ENCODE data around the gene TSEN54. TPM values are rescaled to one million over a fixed set of nuclear protein-coding genes. Genes with fewer than 3 reads are reported as not detected.

Gene TSEN54
- total RNA-seq, 2 experiments from 2014 or later, result 57.4 to 69.8 TPM

DNA sequence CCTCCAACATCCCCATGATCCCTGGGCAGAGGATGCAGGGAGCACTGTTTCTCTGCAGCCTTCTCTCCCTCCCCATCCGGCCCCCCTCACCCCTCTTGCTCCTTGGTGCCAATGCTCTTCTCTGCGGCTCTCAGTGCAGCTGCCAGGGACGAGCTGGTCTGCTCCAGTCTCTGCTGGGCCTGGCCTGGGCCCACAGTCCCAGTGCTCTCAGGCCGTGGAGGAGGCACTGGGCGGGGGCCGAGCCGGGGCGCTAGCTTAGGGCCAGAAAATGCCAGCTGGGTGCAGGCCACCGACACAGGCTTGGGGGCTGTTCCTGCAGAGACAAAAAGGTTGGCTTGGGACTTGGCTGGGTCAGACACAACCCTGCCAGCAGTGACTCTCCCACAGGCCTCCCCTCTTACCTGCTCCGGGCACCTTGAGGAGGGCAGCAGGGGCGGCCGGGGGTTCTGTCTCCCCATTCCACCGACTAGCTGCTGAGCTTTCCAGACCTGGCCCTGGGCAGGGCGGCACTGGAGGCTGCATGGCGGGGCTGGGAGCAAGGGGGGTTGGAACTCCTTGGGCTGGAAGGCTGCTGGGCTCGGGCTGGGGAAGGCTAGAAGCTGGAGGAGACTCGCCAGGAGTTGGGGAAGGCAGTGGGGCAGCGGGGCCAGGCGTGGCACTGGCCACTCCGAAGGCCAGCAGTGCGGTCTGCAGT lies 14.8 kb upstream of the TSEN54 start:
- no TSS peak for BruUV-seq (replicated peaks)
- intact Hi-C loops (cut with micrococcal nuclease; ENCODE audit: unreplicated experiment), result no loop called here
- Histone ChIP-seq H3K79me2 (ENCODE audit: insufficient read depth, low read depth, low read length) (no peaks in the 10 kb centered on the region), H3K27ac (ENCODE audit: low read depth, low read length, poor library complexity, severe bottlenecking) (no peak overlapping the region), H3K9me3 (ENCODE audit: low read length) (no peaks in the 10 kb centered on the region), H3K36me3 (ENCODE audit: insufficient read depth, low read length) (no peaks in the 10 kb centered on the region), H3K9me2 (ENCODE audit: insufficient read depth, low read length) (no peaks in the 10 kb centered on the region), H3K4me2 (ENCODE audit: low read length) (no peak overlapping the region), H3K4me1 (ENCODE audit: insufficient read depth, low read length, poor library complexity, severe bottlenecking) (no peaks in the 10 kb centered on the region), H4K20me1 (ENCODE audit: insufficient read depth, low read length) (no peaks in the 10 kb centered on the region), H3K4me3 (ENCODE audit: low read depth, low read length, poor library complexity, severe bottlenecking) (no peak overlapping the region), H2AFZ (ENCODE audit: low read length) (no peak overlapping the region)
- ChIA-PET CTCF (ENCODE audit: unreplicated experiment) (no interaction called here), POLR2A (no interaction called here)
- TF ChIP-seq, protein P1, sequence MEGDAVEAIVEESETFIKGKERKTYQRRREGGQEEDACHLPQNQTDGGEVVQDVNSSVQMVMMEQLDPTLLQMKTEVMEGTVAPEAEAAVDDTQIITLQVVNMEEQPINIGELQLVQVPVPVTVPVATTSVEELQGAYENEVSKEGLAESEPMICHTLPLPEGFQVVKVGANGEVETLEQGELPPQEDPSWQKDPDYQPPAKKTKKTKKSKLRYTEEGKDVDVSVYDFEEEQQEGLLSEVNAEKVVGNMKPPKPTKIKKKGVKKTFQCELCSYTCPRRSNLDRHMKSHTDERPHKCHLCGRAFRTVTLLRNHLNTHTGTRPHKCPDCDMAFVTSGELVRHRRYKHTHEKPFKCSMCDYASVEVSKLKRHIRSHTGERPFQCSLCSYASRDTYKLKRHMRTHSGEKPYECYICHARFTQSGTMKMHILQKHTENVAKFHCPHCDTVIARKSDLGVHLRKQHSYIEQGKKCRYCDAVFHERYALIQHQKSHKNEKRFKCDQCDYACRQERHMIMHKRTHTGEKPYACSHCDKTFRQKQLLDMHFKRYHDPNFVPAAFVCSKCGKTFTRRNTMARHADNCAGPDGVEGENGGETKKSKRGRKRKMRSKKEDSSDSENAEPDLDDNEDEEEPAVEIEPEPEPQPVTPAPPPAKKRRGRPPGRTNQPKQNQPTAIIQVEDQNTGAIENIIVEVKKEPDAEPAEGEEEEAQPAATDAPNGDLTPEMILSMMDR (conservative IDR thresholded peaks at IDR 0.05; ENCODE audit: low read length), result no peak
- TF ChIP-seq EZH2phosphoT487 (IDR thresholded peaks at IDR 0.05; ENCODE audit: borderline replicate concordance, low read depth, low read length), result no peak
- DNase-seq (ENCODE audit: low spot score), result no peak

DNA sequence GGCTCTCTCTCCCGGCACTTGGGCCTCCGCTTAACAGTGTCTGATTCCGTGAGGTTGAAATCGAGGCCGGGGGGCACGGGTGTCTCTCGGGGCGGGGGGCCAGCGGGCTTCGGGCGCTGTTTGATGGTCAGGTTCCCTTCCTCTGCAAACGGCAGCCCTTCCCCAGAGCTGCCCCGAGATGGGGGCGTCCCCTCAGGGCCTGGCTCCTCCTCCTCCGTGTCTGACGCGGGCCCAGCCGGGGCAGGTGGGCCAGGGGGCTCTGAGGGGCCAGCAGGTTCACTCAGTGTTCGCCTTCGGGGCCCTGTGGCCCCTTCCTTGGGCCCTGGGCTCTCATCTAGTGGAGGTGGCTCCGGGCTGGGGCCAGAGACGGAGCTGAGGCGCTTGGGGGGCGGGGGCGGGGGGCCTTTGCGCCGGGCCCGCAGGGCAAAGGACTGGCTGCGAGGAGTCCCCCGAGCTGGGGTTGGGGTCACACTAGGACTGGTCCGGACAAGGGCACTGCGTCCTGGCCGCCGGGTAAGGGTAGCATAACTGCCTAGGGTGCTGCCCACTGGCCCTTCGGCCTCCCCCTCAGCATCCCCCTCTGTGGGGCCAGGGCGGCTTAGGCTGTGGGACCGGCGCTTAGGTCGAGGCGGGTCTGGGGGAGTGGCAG lies 14.1 kb upstream of the TSEN54 start:
- intact Hi-C loops (cut with micrococcal nuclease; ENCODE audit: unreplicated experiment), result no loop called here
- BruUV-seq (replicated peaks), result no TSS peak
- Histone ChIP-seq H3K36me3 (ENCODE audit: insufficient read depth, low read length) (no peaks in the 10 kb centered on the region), H3K9me2 (ENCODE audit: insufficient read depth, low read length) (no peaks in the 10 kb centered on the region), H3K79me2 (ENCODE audit: insufficient read depth, low read depth, low read length) (no peaks in the 10 kb centered on the region), H3K27ac (ENCODE audit: low read depth, low read length, poor library complexity, severe bottlenecking) (no peak overlapping the region), H3K9me3 (ENCODE audit: low read length) (no peaks in the 10 kb centered on the region), H3K4me1 (ENCODE audit: insufficient read depth, low read length, poor library complexity, severe bottlenecking) (no peaks in the 10 kb centered on the region), H3K4me3 (ENCODE audit: low read depth, low read length, poor library complexity, severe bottlenecking) (no peak overlapping the region), H3K4me2 (ENCODE audit: low read length) (no peak overlapping the region), H2AFZ (ENCODE audit: low read length) (no peak overlapping the region), H4K20me1 (ENCODE audit: insufficient read depth, low read length) (no peaks in the 10 kb centered on the region)
- TF ChIP-seq EZH2phosphoT487 (IDR thresholded peaks at IDR 0.05; ENCODE audit: borderline replicate concordance, low read depth, low read length), result no peak
- TF ChIP-seq, protein P1 (conservative IDR thresholded peaks at IDR 0.05; ENCODE audit: low read length), result no peak
- no peak for DNase-seq (ENCODE audit: low spot score)
- ChIA-PET POLR2A (no interaction called here), CTCF (ENCODE audit: unreplicated experiment) (no interaction called here)

- no peaks in the 10 kb centered on the region for H3K9me2 ChIP-seq (ENCODE audit: insufficient read depth, low read length)
- H4K20me1 ChIP-seq (ENCODE audit: insufficient read depth, low read length), result no peaks in the 10 kb centered on the region
- H3K4me3 ChIP-seq (ENCODE audit: low read depth, low read length, poor library complexity, severe bottlenecking), result no peak overlapping the region
- H3K27ac ChIP-seq (ENCODE audit: low read depth, low read length, poor library complexity, severe bottlenecking), result no peak overlapping the region
- H3K4me2 ChIP-seq (ENCODE audit: low read length), result no peak overlapping the region
- H2AFZ ChIP-seq (ENCODE audit: low read length), result no peak overlapping the region
- no peaks in the 10 kb centered on the region for H3K4me1 ChIP-seq (ENCODE audit: insufficient read depth, low read length, poor library complexity, severe bottlenecking)
- no peak for TF ChIP-seq EZH2phosphoT487 (IDR thresholded peaks at IDR 0.05; ENCODE audit: borderline replicate concordance, low read depth, low read length)
- TF ChIP-seq, protein P1 (conservative IDR thresholded peaks at IDR 0.05; ENCODE audit: low read length), result no peak
- CTCF ChIA-PET (ENCODE audit: unreplicated experiment), result no interaction called here
- intact Hi-C loops (cut with micrococcal nuclease; ENCODE audit: unreplicated experiment), result no loop called here
- H3K79me2 ChIP-seq (ENCODE audit: insufficient read depth, low read depth, low read length), result no peaks in the 10 kb centered on the region
- BruUV-seq (replicated peaks), result no TSS peak
- DNase-seq (ENCODE audit: low spot score), result no peak
- no peaks in the 10 kb centered on the region for H3K9me3 ChIP-seq (ENCODE audit: low read length)
- POLR2A ChIA-PET, result no interaction called here
- no peaks in the 10 kb centered on the region for H3K36me3 ChIP-seq (ENCODE audit: insufficient read depth, low read length)
These were observed 13.5 kb upstream of the TSEN54 start for GRCh38 chr17:75502721-75503329.

Measured in OCI-LY7 (cell line).